Spinal cord (tissue), 10 donors: ENCODE results near the gene MATK. TPM values are rescaled to one million over a fixed set of nuclear protein-coding genes. Genes with fewer than 3 reads are reported as not detected.
A peak's percentile ranks its signal among the peaks of the same experiment; 100 is the strongest.

ENCODE experiments used
- DNase-seq, 6 donors: peaks; one replicate each; pipeline versions ENCODE4 v3.0.0 to v3.0.0-alpha.2; 2013 to 2015; ENCODE audit warnings: low spot score in 6 of 6, low read depth in 4 of 6
- H3K27ac ChIP-seq: one replicate; pipeline ENCODE4 v1.5.1; 2013; ENCODE audit warnings: low read depth, low read length, control low read depth
- H3K27me3 ChIP-seq: one replicate; pipeline ENCODE4 v1.6.1; 2013; ENCODE audit warnings: low read length; ENCODE audit not compliant: control insufficient read depth, insufficient read depth
- H3K36me3 ChIP-seq: one replicate; pipeline ENCODE4 v1.6.1; 2013; ENCODE audit warnings: low read length; ENCODE audit not compliant: control insufficient read depth, insufficient read depth
- H3K4me1 ChIP-seq: one replicate; pipeline ENCODE4 v1.6.1; 2013; ENCODE audit warnings: low read length; ENCODE audit not compliant: control insufficient read depth, insufficient read depth
- H3K4me3 ChIP-seq: one replicate; pipeline ENCODE4 v1.5.1; 2013; ENCODE audit warnings: low read depth, low read length, control low read depth
- H3K9me3 ChIP-seq: one replicate; pipeline ENCODE4 v1.6.1; 2013; ENCODE audit warnings: low read length; ENCODE audit not compliant: control insufficient read depth, insufficient read depth
- WGBS: methylation state at CpG from one replicate; pipeline ENCODE4 v1.1.5; 2013; ENCODE audit warnings: missing lambda C conversion rate; ENCODE audit not compliant: insufficient coverage; 5-methylcytosine and 5-hydroxymethylcytosine counted together
- polyA plus RNA-seq, 2 donors: library from polyadenylated mRNA; unstranded; fragments of 120-200 nt; gene quantifications; one replicate each; pipeline ENCODE4 v1.2.1, GENCODE V29; 2013; ENCODE audit not compliant: insufficient read length in 2 of 2
- total RNA-seq, 2 donors: library from RNA; depleted of rRNA in 1 of 2; stranded (reverse); fragments of 120-200 nt in 1 of 2; fragments of >200 nt in 1 of 2; gene quantifications; one replicate each; pipeline versions ENCODE4 v1.2.3 to v1.2.4, GENCODE V29; 2013 to 2014
- donor health status: healthy.

The MATK gene
- total and polyA plus RNA-seq, 4 donors = 11.5 to 62.5 (median 41.9) TPM

DNA sequence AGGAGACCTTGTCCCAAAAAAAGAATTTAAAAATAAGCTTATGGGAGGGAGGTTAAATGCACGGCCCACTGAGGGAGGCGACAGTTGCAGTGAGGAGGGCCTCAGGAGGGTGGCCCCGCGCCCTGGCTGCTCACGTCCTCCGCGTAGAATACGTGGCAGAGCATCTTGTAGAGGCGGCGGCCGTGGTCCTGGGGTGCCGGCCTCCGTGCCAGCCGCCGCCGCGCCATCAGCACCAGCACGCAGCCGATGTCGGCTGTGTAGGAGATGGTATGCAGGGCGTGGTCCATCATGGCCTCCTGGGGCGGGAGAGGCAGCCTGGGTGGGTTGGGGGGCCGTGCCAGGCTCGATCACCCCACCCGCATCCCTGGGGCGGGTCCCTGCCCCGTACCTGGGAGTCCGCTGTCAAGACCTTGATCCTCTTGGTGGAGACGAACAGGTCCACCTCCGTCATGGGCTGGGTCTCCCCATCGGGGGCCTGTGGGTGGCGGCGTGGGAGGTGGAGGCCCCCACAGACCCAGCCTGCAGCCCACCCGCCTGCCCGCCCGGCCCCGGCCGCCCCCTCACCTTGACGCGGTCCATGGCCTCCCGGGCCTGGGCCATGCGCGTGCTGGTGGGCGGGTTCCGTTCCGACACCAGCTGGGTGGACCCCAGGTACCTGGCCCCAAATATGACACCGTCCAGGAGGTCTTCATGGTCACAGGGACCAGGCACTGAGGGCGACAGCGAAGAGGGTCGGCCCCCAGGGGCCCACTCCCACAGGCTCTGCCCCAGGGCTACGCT, 32.4 kb downstream of the MATK start:
- Histone ChIP-seq H3K36me3 (peaks cover 74% of the 10 kb centered on the region), H3K4me1 (no peaks in the 10 kb centered on the region), H3K27me3 (no peaks in the 10 kb centered on the region), H3K4me3 (no peak overlapping the region), H3K9me3 (no peaks in the 10 kb centered on the region), H3K27ac (no peak overlapping the region)
- WGBS = 95% methylated on average over 51 of the region's 51 CpGs
- DNase-seq = no peak

DNA sequence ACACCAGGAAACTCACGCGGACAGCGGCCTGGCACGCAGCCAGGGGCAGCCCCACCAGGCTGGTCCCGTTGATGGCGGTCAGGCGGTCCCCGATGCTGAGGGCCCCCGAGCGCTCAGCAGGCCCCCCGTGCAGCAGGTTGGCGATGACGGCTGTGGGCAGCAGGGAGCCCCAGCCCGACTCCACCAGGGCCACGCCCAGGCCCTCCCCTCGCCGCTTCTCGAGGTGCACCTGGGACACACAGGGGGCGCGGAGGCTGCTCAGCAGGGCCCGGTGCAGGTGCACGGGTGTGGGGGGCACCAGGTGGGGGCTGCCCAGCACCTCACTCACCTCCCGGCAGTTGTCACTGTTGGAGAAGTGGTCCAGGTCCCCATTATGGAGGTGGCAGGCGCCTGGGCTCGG, 33.7 kb downstream of the MATK start:
- Histone ChIP-seq H3K4me3 (no peak overlapping the region), H3K27me3 (no peaks in the 10 kb centered on the region), H3K9me3 (no peaks in the 10 kb centered on the region), H3K36me3 (peaks cover 64% of the 10 kb centered on the region), H3K4me1 (no peaks in the 10 kb centered on the region), H3K27ac (no peak overlapping the region)
- 84% methylated on average over 24 of the region's 25 CpGs for WGBS
- DNase-seq = no peak

DNA sequence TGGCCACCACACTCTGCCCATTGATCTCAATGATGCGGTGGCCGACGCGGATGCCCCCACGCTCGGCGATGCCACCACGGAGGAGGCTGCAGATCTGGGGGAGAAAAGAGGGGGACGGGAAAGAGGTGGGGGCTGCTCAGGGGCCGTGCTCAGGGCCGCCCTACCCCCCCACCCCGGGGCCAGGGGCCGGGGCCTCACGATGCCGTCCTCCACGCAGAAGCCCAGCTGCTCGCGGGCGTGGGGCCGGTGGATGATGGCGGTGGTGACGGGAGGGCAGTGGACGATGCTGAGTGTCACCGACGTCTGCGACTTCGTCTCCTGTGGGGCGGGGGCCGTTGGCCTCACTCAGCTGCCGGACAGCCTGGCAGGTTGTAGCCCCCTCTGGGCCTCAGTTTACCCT, 34.9 kb downstream of the MATK start:
- Histone ChIP-seq H3K27ac (no peak overlapping the region), H3K4me3 (no peak overlapping the region), H3K36me3 (peaks cover 58% of the 10 kb centered on the region), H3K27me3 (no peaks in the 10 kb centered on the region), H3K4me1 (no peaks in the 10 kb centered on the region), H3K9me3 (no peaks in the 10 kb centered on the region)
- 91% methylated on average over 26 of the region's 30 CpGs for WGBS
- DNase-seq = no peak

DNA sequence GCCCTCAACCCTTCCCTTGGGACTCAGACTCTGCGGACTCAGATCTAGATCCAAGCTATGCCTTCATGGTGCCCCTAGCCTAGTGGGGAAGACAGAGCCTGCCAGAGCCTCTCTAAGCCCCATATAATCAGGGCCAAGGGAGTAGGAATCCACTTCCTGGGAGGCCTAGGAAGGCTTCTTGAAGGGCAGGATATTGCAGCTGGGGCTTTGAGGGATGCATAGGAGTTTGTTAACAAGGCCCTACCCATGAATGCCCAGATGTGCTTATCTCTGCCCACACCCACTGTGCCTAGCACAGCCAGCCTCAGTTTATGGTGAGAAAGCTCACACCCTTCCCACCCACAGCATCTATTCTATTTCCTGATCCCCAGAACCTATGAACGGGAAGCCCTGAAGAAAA, 36.0 kb downstream of the MATK start:
- Histone ChIP-seq H3K27ac (no peak overlapping the region), H3K4me1 (no peaks in the 10 kb centered on the region), H3K9me3 (no peaks in the 10 kb centered on the region), H3K4me3 (no peak overlapping the region), H3K27me3 (no peaks in the 10 kb centered on the region), H3K36me3 (peaks cover 58% of the 10 kb centered on the region)
- DNase-seq = no peak
- 100% methylated on average over 2 of the region's 2 CpGs for WGBS

DNA sequence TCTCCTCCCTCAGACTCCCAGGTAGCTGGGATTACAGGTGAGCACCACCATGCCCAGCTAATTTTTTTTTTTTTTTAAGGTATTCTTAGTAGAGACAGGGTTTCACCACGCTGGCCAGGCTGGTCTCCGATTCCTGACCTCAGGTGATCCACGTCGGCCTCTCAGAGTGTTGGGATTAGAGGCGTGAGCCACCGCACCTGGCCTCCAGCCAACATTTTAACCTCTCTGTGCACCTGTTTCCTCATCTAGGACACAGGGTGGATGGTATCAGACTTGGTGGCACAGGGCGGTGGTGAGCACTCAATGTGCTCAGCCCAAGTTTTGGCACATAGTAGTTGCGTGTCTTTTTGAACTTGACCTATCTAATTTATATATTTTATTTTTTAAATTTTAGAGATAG, 37.2 kb downstream of the MATK start:
- 100% methylated on average over 1 of the region's 8 CpGs for WGBS
- DNase-seq = no peak
- Histone ChIP-seq H3K27ac (no peak overlapping the region), H3K9me3 (no peaks in the 10 kb centered on the region), H3K4me1 (no peaks in the 10 kb centered on the region), H3K27me3 (no peaks in the 10 kb centered on the region), H3K36me3 (peaks cover 50% of the 10 kb centered on the region), H3K4me3 (no peak overlapping the region)

DNA sequence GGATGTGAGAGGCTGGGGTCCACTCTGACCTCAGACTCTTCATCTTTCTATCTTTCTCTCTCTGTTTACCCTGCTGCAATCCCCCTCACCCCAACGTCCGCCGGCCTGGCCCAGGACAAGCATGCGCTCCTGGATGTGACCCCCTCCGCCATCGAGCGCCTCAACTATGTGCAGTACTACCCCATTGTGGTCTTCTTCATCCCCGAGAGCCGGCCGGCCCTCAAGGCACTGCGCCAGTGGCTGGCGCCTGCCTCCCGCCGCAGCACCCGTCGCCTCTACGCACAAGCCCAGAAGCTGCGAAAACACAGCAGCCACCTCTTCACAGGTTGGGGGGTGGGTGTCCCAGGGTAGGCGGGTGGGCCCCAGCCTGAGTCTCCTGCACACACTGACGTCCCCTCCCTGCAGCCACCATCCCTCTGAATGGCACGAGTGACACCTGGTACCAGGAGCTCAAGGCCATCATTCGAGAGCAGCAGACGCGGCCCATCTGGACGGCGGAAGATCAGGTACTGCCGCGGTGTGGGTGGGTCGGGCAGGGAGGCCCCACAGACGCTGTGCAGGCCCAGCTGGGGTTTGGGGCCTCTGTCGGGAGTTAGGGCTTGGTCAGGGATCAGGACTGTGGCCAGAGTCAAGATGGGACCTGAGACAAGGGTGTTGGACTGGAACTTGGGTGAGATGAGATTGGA, 39.7 kb downstream of the MATK start:
- Histone ChIP-seq H3K27ac (no peak overlapping the region), H3K36me3 (peaks cover 25% of the 10 kb centered on the region), H3K4me1 (no peaks in the 10 kb centered on the region), H3K9me3 (no peaks in the 10 kb centered on the region), H3K4me3 (no peak overlapping the region), H3K27me3 (no peaks in the 10 kb centered on the region)
- 85% methylated on average over 22 of the region's 31 CpGs for WGBS
- no peak for DNase-seq

DNA sequence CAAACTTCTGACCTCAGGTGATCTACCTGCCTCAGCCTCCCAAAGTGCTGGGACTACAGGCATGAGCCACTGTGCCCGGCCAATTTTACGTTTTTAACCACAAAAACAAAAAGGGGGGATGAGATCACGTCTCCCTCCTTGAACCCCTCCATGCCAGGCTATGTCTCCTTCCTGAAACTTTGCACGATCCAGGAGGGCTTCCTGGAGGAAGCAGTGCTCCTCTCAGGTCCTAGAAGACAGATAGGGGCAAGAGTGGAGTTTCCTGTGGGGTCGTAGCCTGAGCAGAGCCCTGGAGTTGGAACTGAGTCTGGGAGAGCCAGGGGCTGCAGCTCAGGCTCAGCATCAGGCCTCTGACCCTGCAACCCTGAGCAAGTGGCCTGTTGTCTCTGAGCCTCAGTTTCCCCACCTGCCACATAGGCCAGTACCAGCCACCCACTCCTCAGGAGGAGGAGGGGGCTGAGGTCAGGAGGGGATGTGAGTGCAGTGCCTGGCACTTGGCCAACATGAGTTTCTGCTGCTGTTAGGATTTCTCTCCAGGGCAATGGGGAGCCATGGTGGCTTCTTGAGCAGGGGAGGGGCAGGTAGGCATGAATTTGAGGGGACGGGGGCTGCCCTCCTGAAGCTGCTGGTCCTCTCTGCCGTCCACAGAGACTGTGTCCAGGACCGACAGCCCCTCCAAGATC, 40.7 kb downstream of the MATK start:
- Histone ChIP-seq H3K4me3 (no peak overlapping the region), H3K9me3 (no peaks in the 10 kb centered on the region), H3K36me3 (peaks cover 15% of the 10 kb centered on the region), H3K27ac (no peak overlapping the region), H3K27me3 (no peaks in the 10 kb centered on the region), H3K4me1 (no peaks in the 10 kb centered on the region)
- no peak for DNase-seq
- 65% methylated on average over 6 of the region's 8 CpGs for WGBS

DNA sequence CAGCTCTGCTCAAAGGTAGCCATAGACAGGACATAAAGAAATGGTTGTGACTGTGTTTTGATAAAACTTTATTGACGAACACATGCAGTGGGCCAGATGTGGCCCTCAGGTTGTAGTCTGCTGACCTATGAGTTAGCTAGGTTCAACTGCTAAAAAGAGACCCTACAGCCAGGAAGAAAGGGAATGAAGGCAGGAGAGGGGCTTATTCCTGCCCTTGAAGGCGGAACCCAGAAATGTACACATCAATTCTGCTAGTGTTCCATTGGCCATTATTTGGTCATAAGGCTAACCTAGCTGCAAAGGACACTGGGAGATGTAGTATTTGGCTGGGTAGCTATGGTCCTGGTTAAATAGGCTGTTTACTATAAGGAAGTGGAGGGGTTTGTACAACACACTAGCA, 42.7 kb downstream of the MATK start:
- H3K27me3 ChIP-seq = no peaks in the 10 kb centered on the region
- H3K27ac ChIP-seq = no peak overlapping the region
- 100% methylated on average over 2 of the region's 2 CpGs for WGBS
- H3K4me1 ChIP-seq = no peaks in the 10 kb centered on the region
- H3K36me3 ChIP-seq = peaks cover 3% of the 10 kb centered on the region
- peak in 1 of 6 donors; percentile 3 for DNase-seq
- H3K4me3 ChIP-seq = no peak overlapping the region
- no peaks in the 10 kb centered on the region for H3K9me3 ChIP-seq

DNA sequence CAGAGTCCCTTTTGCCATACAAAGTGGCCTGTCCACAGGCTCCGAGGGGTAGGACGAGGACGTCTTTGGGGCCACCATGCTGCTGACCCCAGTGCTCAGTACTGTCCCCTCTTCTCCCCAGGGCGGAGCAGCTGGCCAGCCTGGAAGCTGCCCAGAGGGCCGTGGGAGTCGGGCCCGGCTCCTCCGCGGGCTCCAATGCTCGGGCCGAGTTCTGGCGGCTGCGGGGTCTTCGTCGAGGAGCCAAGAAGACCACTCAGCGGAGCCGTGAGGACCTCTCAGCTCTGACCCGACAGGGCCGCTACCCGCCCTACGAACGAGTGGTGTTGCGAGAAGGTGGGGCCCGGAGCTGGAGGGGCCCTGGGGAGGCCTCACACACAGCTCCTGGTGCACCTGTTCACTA, 45.8 kb downstream of the MATK start:
- WGBS = 88% methylated on average over 24 of the region's 24 CpGs
- H3K36me3 ChIP-seq = no peaks in the 10 kb centered on the region
- H3K4me3 ChIP-seq = no peak overlapping the region
- no peaks in the 10 kb centered on the region for H3K4me1 ChIP-seq
- no peak for DNase-seq
- H3K27me3 ChIP-seq = no peaks in the 10 kb centered on the region
- no peaks in the 10 kb centered on the region for H3K9me3 ChIP-seq
- no peak overlapping the region for H3K27ac ChIP-seq
